HG03045 (cell line): ENCODE results near the gene PGBD5.
"Not testable (repeated sequence)": the region's sequence is repeated elsewhere in the genome, so short reads cannot be mapped to it uniquely, and the experiment has no call there.

Experiments
- ATAC-seq: cut with Tn5 transposase; IDR thresholded peaks from one replicate; pipeline ENCODE4 v1.9.1; 2021; ENCODE audit warnings: mild to moderate bottlenecking, moderate library complexity; ENCODE audit not compliant: unreplicated experiment

PGBD5 gene

GRCh38 chr1:230425252-230426091 is 660 bp downstream of the PGBD5 start:
- ATAC-seq: peak; percentile 13

GRCh38 chr1:230424391-230425251 is 1.5 kb downstream of the PGBD5 start:
- ATAC-seq: no peak

GRCh38 chr1:230423951-230424350 is 2.2 kb downstream of the PGBD5 start:
- no peak for ATAC-seq

GRCh38 chr1:230423261-230423660 is 2.9 kb downstream of the PGBD5 start:
- no peak for ATAC-seq

GRCh38 chr1:230422221-230422981 is 3.7 kb downstream of the PGBD5 start:
- no peak for ATAC-seq

- no peak for ATAC-seq
Observed at GRCh38 chr1:230421481-230421880, 4.7 kb downstream of the PGBD5 start.

GRCh38 chr1:230420372-230420771 is 5.8 kb downstream of the PGBD5 start:
- ATAC-seq: not testable (repeated sequence)

- ATAC-seq: no peak
Observed at GRCh38 chr1:230416430-230416829, 9.7 kb downstream of the PGBD5 start.

- ATAC-seq: no peak
Observed at GRCh38 chr1:230415405-230416132, 10.6 kb downstream of the PGBD5 start.

GRCh38 chr1:230414694-230415093 is 11.4 kb downstream of the PGBD5 start:
- no peak for ATAC-seq

GRCh38 chr1:230414102-230414501 is 12.0 kb downstream of the PGBD5 start:
- no peak for ATAC-seq

- ATAC-seq: no peak
Observed at GRCh38 chr1:230413061-230413460, 13.1 kb downstream of the PGBD5 start.

GRCh38 chr1:230408971-230409370 is 17.2 kb downstream of the PGBD5 start:
- ATAC-seq: no peak

- no peak for ATAC-seq
Observed at GRCh38 chr1:230407351-230407750, 18.8 kb downstream of the PGBD5 start.

- not testable (repeated sequence) for ATAC-seq
Observed at GRCh38 chr1:230406727-230407126, 19.4 kb downstream of the PGBD5 start.

- ATAC-seq: no peak
Observed at GRCh38 chr1:230403442-230403841, 22.7 kb downstream of the PGBD5 start.

GRCh38 chr1:230401763-230402294 is 24.3 kb downstream of the PGBD5 start:
- no peak for ATAC-seq

GRCh38 chr1:230401101-230401500 is 25.0 kb downstream of the PGBD5 start:
- ATAC-seq: no peak

- no peak for ATAC-seq
Observed at GRCh38 chr1:230400007-230400344, 26.2 kb downstream of the PGBD5 start.

GRCh38 chr1:230399321-230400006 is 26.7 kb downstream of the PGBD5 start:
- ATAC-seq: no peak
